ENCODE measurements around the gene BANP.
"Not testable (repeated sequence)": the region's sequence is repeated elsewhere in the genome, so short reads cannot be mapped to it uniquely, and the experiment has no call there.

The BANP gene

GRCh38 chr16:88108762-88109161 lies 157.5 kb downstream of the BANP start:
- no peaks in the 10 kb centered on the region for H3K36me3 ChIP-seq (ENCODE audit: insufficient read depth, low read length)
- no peak overlapping the region for H2AFZ ChIP-seq (ENCODE audit: low read depth, low read length)
- no peak overlapping the region for H3K4me3 ChIP-seq (ENCODE audit: low read length)
- no peaks in the 10 kb centered on the region for H3K9me3 ChIP-seq (ENCODE audit: low read length)
- H3K27me3 ChIP-seq (ENCODE audit: insufficient read depth, low read length), result no peaks in the 10 kb centered on the region
- peaks cover 3% of the 10 kb centered on the region for H3K4me1 ChIP-seq (ENCODE audit: insufficient read depth, low read length)

GRCh38 chr16:88109726-88110621 lies 158.7 kb downstream of the BANP start:
- not testable (repeated sequence) for H3K9me3 ChIP-seq (ENCODE audit: low read length); H3K27me3 ChIP-seq (ENCODE audit: insufficient read depth, low read length); H2AFZ ChIP-seq (ENCODE audit: low read depth, low read length); H3K36me3 ChIP-seq (ENCODE audit: insufficient read depth, low read length); H3K4me3 ChIP-seq (ENCODE audit: low read length); H3K4me1 ChIP-seq (ENCODE audit: insufficient read depth, low read length)

GRCh38 chr16:88110875-88111494 lies 159.8 kb downstream of the BANP start:
- H3K27me3 ChIP-seq (ENCODE audit: insufficient read depth, low read length); H2AFZ ChIP-seq (ENCODE audit: low read depth, low read length); H3K36me3 ChIP-seq (ENCODE audit: insufficient read depth, low read length); H3K4me1 ChIP-seq (ENCODE audit: insufficient read depth, low read length); H3K4me3 ChIP-seq (ENCODE audit: low read length); H3K9me3 ChIP-seq (ENCODE audit: low read length): not testable (repeated sequence)

- H3K4me3 ChIP-seq (ENCODE audit: low read length); H3K9me3 ChIP-seq (ENCODE audit: low read length); H3K36me3 ChIP-seq (ENCODE audit: insufficient read depth, low read length); H2AFZ ChIP-seq (ENCODE audit: low read depth, low read length); H3K27me3 ChIP-seq (ENCODE audit: insufficient read depth, low read length); H3K4me1 ChIP-seq (ENCODE audit: insufficient read depth, low read length): not testable (repeated sequence)
Measured at GRCh38 chr16:88111976-88112375, 160.7 kb downstream of the BANP start.

GRCh38 chr16:88113545-88114045 lies 162.4 kb downstream of the BANP start:
- Histone ChIP-seq H3K9me3 (ENCODE audit: low read length) (no peaks in the 10 kb centered on the region), H3K4me3 (ENCODE audit: low read length) (no peak overlapping the region), H3K4me1 (ENCODE audit: insufficient read depth, low read length) (peaks cover 7% of the 10 kb centered on the region), H3K27me3 (ENCODE audit: insufficient read depth, low read length) (peaks cover 3% of the 10 kb centered on the region), H2AFZ (ENCODE audit: low read depth, low read length) (no peak overlapping the region), H3K36me3 (ENCODE audit: insufficient read depth, low read length) (no peaks in the 10 kb centered on the region)

- peaks cover 15% of the 10 kb centered on the region for H3K4me1 ChIP-seq (ENCODE audit: insufficient read depth, low read length)
Measured at GRCh38 chr16:88114541-88115228, 163.5 kb downstream of the BANP start.

GRCh38 chr16:88116121-88116520 lies 164.9 kb downstream of the BANP start:
- Histone ChIP-seq H3K4me3 (ENCODE audit: low read length) (no peak overlapping the region), H3K27me3 (ENCODE audit: insufficient read depth, low read length) (peaks cover 3% of the 10 kb centered on the region), H3K36me3 (ENCODE audit: insufficient read depth, low read length) (no peaks in the 10 kb centered on the region), H3K4me1 (ENCODE audit: insufficient read depth, low read length) (peaks cover 12% of the 10 kb centered on the region), H3K9me3 (ENCODE audit: low read length) (no peaks in the 10 kb centered on the region), H2AFZ (ENCODE audit: low read depth, low read length) (no peak overlapping the region)

More at GRCh38 chr16:88114541-88115228, 163.5 kb downstream of the BANP start:
- not testable (repeated sequence) for H3K4me3 ChIP-seq (ENCODE audit: low read length); H2AFZ ChIP-seq (ENCODE audit: low read depth, low read length); H3K36me3 ChIP-seq (ENCODE audit: insufficient read depth, low read length); H3K27me3 ChIP-seq (ENCODE audit: insufficient read depth, low read length); H3K9me3 ChIP-seq (ENCODE audit: low read length)

GRCh38 chr16:88117476-88117868 lies 166.2 kb downstream of the BANP start:
- H3K4me3 ChIP-seq (ENCODE audit: low read length), result no peak overlapping the region
- H3K27me3 ChIP-seq (ENCODE audit: insufficient read depth, low read length), result peaks cover 3% of the 10 kb centered on the region
- no peak overlapping the region for H2AFZ ChIP-seq (ENCODE audit: low read depth, low read length)
- no peaks in the 10 kb centered on the region for H3K36me3 ChIP-seq (ENCODE audit: insufficient read depth, low read length)
- H3K4me1 ChIP-seq (ENCODE audit: insufficient read depth, low read length), result peaks cover 12% of the 10 kb centered on the region
- no peaks in the 10 kb centered on the region for H3K9me3 ChIP-seq (ENCODE audit: low read length)

- Histone ChIP-seq H3K9me3 (ENCODE audit: low read length) (no peaks in the 10 kb centered on the region), H3K27me3 (ENCODE audit: insufficient read depth, low read length) (peaks cover 3% of the 10 kb centered on the region), H3K4me3 (ENCODE audit: low read length) (no peak overlapping the region), H2AFZ (ENCODE audit: low read depth, low read length) (no peak overlapping the region), H3K36me3 (ENCODE audit: insufficient read depth, low read length) (no peaks in the 10 kb centered on the region), H3K4me1 (ENCODE audit: insufficient read depth, low read length) (peaks cover 12% of the 10 kb centered on the region)
Measured at GRCh38 chr16:88118376-88118775, 167.1 kb downstream of the BANP start.

GRCh38 chr16:88118852-88119741 lies 167.9 kb downstream of the BANP start:
- H3K27me3 ChIP-seq (ENCODE audit: insufficient read depth, low read length); H3K9me3 ChIP-seq (ENCODE audit: low read length); H3K36me3 ChIP-seq (ENCODE audit: insufficient read depth, low read length); H3K4me3 ChIP-seq (ENCODE audit: low read length); H2AFZ ChIP-seq (ENCODE audit: low read depth, low read length): not testable (repeated sequence)
- H3K4me1 ChIP-seq (ENCODE audit: insufficient read depth, low read length), result peaks cover 12% of the 10 kb centered on the region

GRCh38 chr16:88119881-88120751 lies 168.9 kb downstream of the BANP start:
- not testable (repeated sequence) for H3K27me3 ChIP-seq (ENCODE audit: insufficient read depth, low read length)

GRCh38 chr16:88120812-88121211 lies 169.6 kb downstream of the BANP start:
- no peak overlapping the region for H3K4me3 ChIP-seq (ENCODE audit: low read length)
- peaks cover 3% of the 10 kb centered on the region for H3K27me3 ChIP-seq (ENCODE audit: insufficient read depth, low read length)
- H3K36me3 ChIP-seq (ENCODE audit: insufficient read depth, low read length), result no peaks in the 10 kb centered on the region
- H2AFZ ChIP-seq (ENCODE audit: low read depth, low read length), result no peak overlapping the region
- H3K9me3 ChIP-seq (ENCODE audit: low read length), result no peaks in the 10 kb centered on the region
- peaks cover 12% of the 10 kb centered on the region for H3K4me1 ChIP-seq (ENCODE audit: insufficient read depth, low read length)

More at GRCh38 chr16:88119881-88120751, 168.9 kb downstream of the BANP start:
- H2AFZ ChIP-seq (ENCODE audit: low read depth, low read length); H3K9me3 ChIP-seq (ENCODE audit: low read length); H3K36me3 ChIP-seq (ENCODE audit: insufficient read depth, low read length); H3K4me3 ChIP-seq (ENCODE audit: low read length): not testable (repeated sequence)
- peaks cover 12% of the 10 kb centered on the region for H3K4me1 ChIP-seq (ENCODE audit: insufficient read depth, low read length)

Measured in neuron (in vitro differentiated cells).